DOHH2 (cell line): ENCODE measurements around the gene NFKB1.

Experiments
- CTCF ChIP-seq: fragments of 200-600 bp; sonication (generic); IDR thresholded peaks from one replicate; pipeline ENCODE4 v1.5.1; 2014; ENCODE audit warnings: antibody characterized with exemption, mild to moderate bottlenecking, low read depth, low read length; ENCODE audit not compliant: poor library complexity, severe bottlenecking
- EZH2phosphoT487 ChIP-seq: fragments of 200-600 bp; sonication (generic); IDR thresholded peaks from 2 replicates; pipeline ENCODE4 v1.6.1; 2017; ENCODE audit warnings: borderline replicate concordance, mild to moderate bottlenecking, antibody characterized with exemption, low read length, moderate library complexity, mixed read lengths

- no peak for TF ChIP-seq CTCF
- TF ChIP-seq EZH2phosphoT487 = no peak
Measured at GRCh38 chr4:102492531-102493241, 8.5 kb upstream of the NFKB1 start.
